H1 (cell line): ENCODE data around the gene LRRC74B. TPM values are rescaled to one million over a fixed set of nuclear protein-coding genes. Genes with fewer than 3 reads are reported as not detected.

Experiments used
- BCL11A ChIP-seq, 2 experiments: IDR thresholded peaks; one replicate each; pipeline ENCODE4 v1.6.1; 2011; ENCODE audit warnings: low read depth in 2 of 2, low read length in 2 of 2, mild to moderate bottlenecking in 2 of 2
- GABPA ChIP-seq: IDR thresholded peaks from 2 replicates; pipeline ENCODE4 v1.6.1; 2011; ENCODE audit warnings: mild to moderate bottlenecking, low read length, moderate library complexity, borderline replicate concordance; ENCODE audit not compliant: insufficient read depth
- GTF2F1 ChIP-seq: IDR thresholded peaks from 2 replicates; pipeline ENCODE4 v1.6.1; 2012; ENCODE audit warnings: low read depth, low read length, improper control_type of control experiment, borderline replicate concordance
- RAD21 ChIP-seq, 2 experiments: IDR thresholded peaks in 1 of 2; conservative IDR thresholded peaks in 1 of 2; 2 replicates each; pipeline ENCODE4 v1.6.1; 2011; ENCODE audit warnings: low read depth in 2 of 2, low read length in 2 of 2, improper control_type of control experiment in 1 of 2, inconsistent platforms in 1 of 2, mild to moderate bottlenecking in 1 of 2, moderate library complexity in 1 of 2
- SIN3A ChIP-seq, 2 experiments: IDR thresholded peaks in 1 of 2; conservative IDR thresholded peaks in 1 of 2; 2 replicates each; pipeline ENCODE4 v1.6.1; 2011 to 2012; ENCODE audit warnings: low read length in 2 of 2, improper control_type of control experiment in 1 of 2, low read depth in 1 of 2, mild to moderate bottlenecking in 1 of 2
- polyA plus RNA-seq, 7 experiments: library from polyadenylated mRNA; depleted of rRNA in 3 of 7; stranded (reverse) in 5 of 7; unstranded in 2 of 7; fragments of >200 nt in 5 of 7; fragments of 200-250 nt in 2 of 7; gene quantifications; 1 replicate in 5 of 7; 2 replicates in 1 of 7; 4 replicates in 1 of 7; pipeline versions ENCODE4 v1.2.1 to v1.2.3, GENCODE V29; 2011 to 2013; ENCODE audit warnings: missing spikeins in 2 of 7, mixed read lengths in 2 of 7
- total RNA-seq: library from RNA; stranded (reverse); fragmentation: NEBNext Ultra II Directional; extraction: Animal tissue kit (Norgen Biotek cat#: 25700); gene quantifications from 2 replicates; pipeline ENCODE4 v1.2.1, GENCODE V29; 2021

LRRC74B gene
- total and polyA plus RNA-seq, 2 of the 8 experiments (the other 6 are each of a cell fraction or from before 2014, with no cell fraction given): not detected

DNA sequence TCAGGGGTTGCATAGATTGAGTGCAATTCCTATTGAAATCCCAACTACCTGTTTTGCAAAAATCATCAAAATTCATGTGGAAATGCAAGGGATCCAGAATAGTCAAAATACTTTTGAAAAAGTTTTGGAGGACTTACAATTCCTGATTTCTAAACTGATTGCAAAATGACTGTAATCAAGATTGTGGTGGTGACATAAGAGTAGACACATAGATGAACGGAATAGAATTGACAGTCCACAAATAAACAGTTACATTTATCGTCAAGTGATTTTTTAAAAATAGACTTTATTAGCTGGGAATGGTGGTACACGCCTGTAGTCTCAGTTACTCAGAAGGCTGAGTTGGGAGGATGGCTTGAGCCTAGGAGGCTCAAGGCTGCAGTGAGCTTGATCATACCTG is 10.8 kb upstream of the LRRC74B start (continued):
- TF ChIP-seq SIN3A (conservative IDR thresholded peaks at IDR 0.05 in 1 of 2, IDR thresholded peaks at IDR 0.05 in 1 of 2; ENCODE audit: low read depth in 1 of 2, low read length in 2 of 2) (no peak), GTF2F1 (no peak), BCL11A (IDR thresholded peaks at IDR 0.05; ENCODE audit: low read depth in 2 of 2, low read length in 2 of 2) (no peak), RAD21 (IDR thresholded peaks at IDR 0.05 in 1 of 2, conservative IDR thresholded peaks at IDR 0.05 in 1 of 2; ENCODE audit: low read depth in 2 of 2, low read length in 2 of 2) (no peak), GABPA (no peak)
